ENCODE results near the gene R3HCC1L. TPM values are rescaled to one million over a fixed set of nuclear protein-coding genes. Genes with fewer than 3 reads are reported as not detected.
A peak's percentile ranks its signal among the peaks of the same experiment; 100 is the strongest.
"Not testable (repeated sequence)": the region's sequence is repeated elsewhere in the genome, so short reads cannot be mapped to it uniquely, and the experiment has no call there.

The R3HCC1L gene
- total RNA-seq, 1 donor from 2014 or later = 25.5 TPM

- DNase-seq (ENCODE audit: low spot score) = peak; percentile 83
Observed at GRCh38 chr10:98131619-98132018, 2.8 kb upstream of the R3HCC1L start.

- not testable (repeated sequence) for DNase-seq (ENCODE audit: low spot score)
Observed at GRCh38 chr10:98133075-98133752, 1.2 kb upstream of the R3HCC1L start.

- no peak for DNase-seq (ENCODE audit: low spot score)
Observed at GRCh38 chr10:98134117-98134430, 383 bp upstream of the R3HCC1L start.

GRCh38 chr10:98135222-98135899 lies 904 bp downstream of the R3HCC1L start:
- DNase-seq (ENCODE audit: low spot score) = no peak

GRCh38 chr10:98136775-98137174 lies 2.3 kb downstream of the R3HCC1L start:
- DNase-seq (ENCODE audit: low spot score) = not testable (repeated sequence)

- DNase-seq (ENCODE audit: low spot score) = no peak
Observed at GRCh38 chr10:98138031-98138430, 3.6 kb downstream of the R3HCC1L start.

GRCh38 chr10:98139431-98139830 lies 5.0 kb downstream of the R3HCC1L start:
- peak; percentile 73 for DNase-seq (ENCODE audit: low spot score)

GRCh38 chr10:98141484-98142073 lies 7.1 kb downstream of the R3HCC1L start:
- no peak for DNase-seq (ENCODE audit: low spot score)

- DNase-seq (ENCODE audit: low spot score) = no peak
Observed at GRCh38 chr10:98144985-98145384, 10.5 kb downstream of the R3HCC1L start.

- no peak for DNase-seq (ENCODE audit: low spot score)
Observed at GRCh38 chr10:98149858-98150257, 15.4 kb downstream of the R3HCC1L start.

- no peak for DNase-seq (ENCODE audit: low spot score)
Observed at GRCh38 chr10:98150544-98150943, 16.1 kb downstream of the R3HCC1L start.

- DNase-seq (ENCODE audit: low spot score) = not testable (repeated sequence)
Observed at GRCh38 chr10:98152778-98153177, 18.3 kb downstream of the R3HCC1L start.

GRCh38 chr10:98153213-98153958 lies 18.9 kb downstream of the R3HCC1L start:
- not testable (repeated sequence) for DNase-seq (ENCODE audit: low spot score)

- no peak for DNase-seq (ENCODE audit: low spot score)
Observed at GRCh38 chr10:98154076-98154475, 19.6 kb downstream of the R3HCC1L start.

GRCh38 chr10:98158576-98158975 lies 24.1 kb downstream of the R3HCC1L start:
- DNase-seq (ENCODE audit: low spot score) = no peak

GRCh38 chr10:98163941-98164340 lies 29.5 kb downstream of the R3HCC1L start:
- no peak for DNase-seq (ENCODE audit: low spot score)

- DNase-seq (ENCODE audit: low spot score) = no peak
Observed at GRCh38 chr10:98167191-98167590, 32.7 kb downstream of the R3HCC1L start.

- DNase-seq (ENCODE audit: low spot score) = no peak
Observed at GRCh38 chr10:98168147-98168546, 33.7 kb downstream of the R3HCC1L start.

GRCh38 chr10:98168766-98169165 lies 34.3 kb downstream of the R3HCC1L start:
- no peak for DNase-seq (ENCODE audit: low spot score)

GRCh38 chr10:98169379-98169778 lies 34.9 kb downstream of the R3HCC1L start:
- no peak for DNase-seq (ENCODE audit: low spot score)

- DNase-seq (ENCODE audit: low spot score) = peak; percentile 40
Observed at GRCh38 chr10:98170249-98171117, 36.0 kb downstream of the R3HCC1L start.
